ENCODE measurements around the gene KCNJ10. TPM values are rescaled to one million over a fixed set of nuclear protein-coding genes. Genes with fewer than 3 reads are reported as not detected.

Gene KCNJ10
- total RNA-seq, 1 donor from 2014 or later, result not detected

DNA sequence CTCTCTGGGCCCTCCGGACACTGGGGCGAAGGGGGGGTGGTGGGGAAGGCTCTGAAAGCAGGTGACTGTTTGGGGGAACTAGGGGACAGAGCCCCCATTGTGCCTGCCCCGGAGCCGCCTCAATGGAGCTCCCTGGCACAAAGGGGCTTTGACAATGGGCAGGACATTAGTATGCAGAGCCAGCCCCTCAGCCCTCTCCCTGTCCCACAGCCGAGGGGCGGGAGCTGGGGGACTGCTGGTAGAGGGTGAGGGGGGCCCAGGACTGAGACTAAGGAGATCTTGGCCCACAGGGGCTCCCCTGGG is 7.8 kb downstream of the KCNJ10 start:
- DNase-seq (peak; percentile 55), ATAC-seq (no peak)
- intact Hi-C loops (cut with DNase I), result no loop called here
- no peak overlapping the region for H3K27ac ChIP-seq
- peaks cover 11% of the 10 kb centered on the region for H3K27me3 ChIP-seq
- H3K36me3 ChIP-seq, result no peaks in the 10 kb centered on the region
- no peak overlapping the region for H3K4me3 ChIP-seq
- H3K9me3 ChIP-seq, result no peaks in the 10 kb centered on the region
- H3K4me1 ChIP-seq, result no peaks in the 10 kb centered on the region
- TF ChIP-seq, protein P1, sequence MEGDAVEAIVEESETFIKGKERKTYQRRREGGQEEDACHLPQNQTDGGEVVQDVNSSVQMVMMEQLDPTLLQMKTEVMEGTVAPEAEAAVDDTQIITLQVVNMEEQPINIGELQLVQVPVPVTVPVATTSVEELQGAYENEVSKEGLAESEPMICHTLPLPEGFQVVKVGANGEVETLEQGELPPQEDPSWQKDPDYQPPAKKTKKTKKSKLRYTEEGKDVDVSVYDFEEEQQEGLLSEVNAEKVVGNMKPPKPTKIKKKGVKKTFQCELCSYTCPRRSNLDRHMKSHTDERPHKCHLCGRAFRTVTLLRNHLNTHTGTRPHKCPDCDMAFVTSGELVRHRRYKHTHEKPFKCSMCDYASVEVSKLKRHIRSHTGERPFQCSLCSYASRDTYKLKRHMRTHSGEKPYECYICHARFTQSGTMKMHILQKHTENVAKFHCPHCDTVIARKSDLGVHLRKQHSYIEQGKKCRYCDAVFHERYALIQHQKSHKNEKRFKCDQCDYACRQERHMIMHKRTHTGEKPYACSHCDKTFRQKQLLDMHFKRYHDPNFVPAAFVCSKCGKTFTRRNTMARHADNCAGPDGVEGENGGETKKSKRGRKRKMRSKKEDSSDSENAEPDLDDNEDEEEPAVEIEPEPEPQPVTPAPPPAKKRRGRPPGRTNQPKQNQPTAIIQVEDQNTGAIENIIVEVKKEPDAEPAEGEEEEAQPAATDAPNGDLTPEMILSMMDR (IDR thresholded peaks at IDR 0.05), result no peak

DNA sequence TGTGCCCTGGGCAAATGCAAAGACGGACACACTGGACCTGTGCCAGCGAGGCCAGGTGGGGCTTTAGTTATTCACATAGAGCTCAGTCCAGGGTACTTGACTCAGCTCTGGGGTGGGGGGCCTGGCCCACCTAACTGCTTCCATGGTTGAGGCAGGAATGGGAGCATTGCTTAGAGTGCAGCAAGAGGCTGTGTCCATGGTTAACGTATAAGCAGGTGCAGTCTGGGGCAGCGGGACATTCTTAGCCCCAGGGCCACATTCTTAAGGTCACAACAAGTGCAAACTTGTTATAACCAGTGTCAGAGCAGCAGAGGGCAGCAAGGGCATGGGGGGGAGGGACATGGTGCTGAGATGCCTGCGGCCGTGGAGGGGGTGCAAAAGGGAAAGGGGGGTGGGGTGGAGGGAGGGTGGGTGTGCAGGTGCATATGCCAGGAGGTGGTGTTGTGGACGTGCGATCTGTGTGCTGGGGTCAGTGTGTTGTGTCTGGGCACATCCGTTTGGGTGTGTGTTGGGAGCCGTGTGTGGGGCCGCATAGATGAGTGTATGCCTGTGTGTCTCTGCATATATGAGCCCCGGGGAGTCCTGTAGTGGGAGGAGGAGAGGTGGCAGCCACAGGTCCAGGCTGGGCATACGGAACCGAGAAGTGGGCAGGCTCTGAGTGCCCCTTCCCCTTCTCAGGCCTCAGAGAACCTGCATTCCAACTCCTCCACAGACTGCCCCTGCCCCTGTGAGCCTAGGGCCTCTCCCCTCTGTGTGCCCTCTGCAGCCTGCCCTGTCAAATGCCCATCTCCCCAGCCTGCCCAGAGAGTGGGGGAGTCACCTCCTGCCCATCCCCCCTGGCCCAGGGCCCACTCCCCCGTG is 8.4 kb downstream of the KCNJ10 start:
- intact Hi-C loops (cut with DNase I), result no loop called here
- Histone ChIP-seq H3K27ac (no peak overlapping the region), H3K27me3 (peaks cover 11% of the 10 kb centered on the region), H3K4me3 (no peak overlapping the region), H3K36me3 (no peaks in the 10 kb centered on the region), H3K4me1 (no peaks in the 10 kb centered on the region), H3K9me3 (no peaks in the 10 kb centered on the region)
- ATAC-seq (peak; percentile 18), DNase-seq (peak; percentile 57)
- TF ChIP-seq, protein P1 (IDR thresholded peaks at IDR 0.05), result no peak

DNA sequence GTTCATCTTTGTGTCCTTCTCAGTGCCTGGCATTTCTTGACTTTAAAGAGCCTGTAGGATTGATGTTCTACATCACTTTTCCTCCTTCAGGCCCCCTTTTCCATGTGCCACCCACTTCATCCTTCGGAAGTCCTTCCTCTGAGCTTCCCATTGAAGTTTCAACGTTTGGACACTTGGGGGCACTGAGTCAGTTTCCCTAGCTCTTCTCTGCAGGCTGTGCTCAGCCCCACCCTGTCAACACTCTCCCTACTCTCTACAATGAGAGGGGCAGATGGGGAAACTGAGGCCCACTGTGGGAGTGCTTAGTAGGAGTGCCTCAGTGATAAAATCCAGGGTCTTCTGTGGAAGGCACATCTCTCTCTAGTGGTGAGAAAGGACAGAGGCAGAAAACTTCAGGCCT is 11.9 kb downstream of the KCNJ10 start:
- no peak overlapping the region for H3K4me3 ChIP-seq
- no peaks in the 10 kb centered on the region for H3K36me3 ChIP-seq
- H3K27me3 ChIP-seq, result peaks cover 27% of the 10 kb centered on the region
- H3K9me3 ChIP-seq, result no peaks in the 10 kb centered on the region
- intact Hi-C loops (cut with DNase I), result no loop called here
- TF ChIP-seq, protein P1 (IDR thresholded peaks at IDR 0.05), result peak; percentile 25
- peak; percentile 24 for ATAC-seq
- H3K4me1 ChIP-seq, result no peaks in the 10 kb centered on the region
- no peak for DNase-seq
- no peak overlapping the region for H3K27ac ChIP-seq

DNA sequence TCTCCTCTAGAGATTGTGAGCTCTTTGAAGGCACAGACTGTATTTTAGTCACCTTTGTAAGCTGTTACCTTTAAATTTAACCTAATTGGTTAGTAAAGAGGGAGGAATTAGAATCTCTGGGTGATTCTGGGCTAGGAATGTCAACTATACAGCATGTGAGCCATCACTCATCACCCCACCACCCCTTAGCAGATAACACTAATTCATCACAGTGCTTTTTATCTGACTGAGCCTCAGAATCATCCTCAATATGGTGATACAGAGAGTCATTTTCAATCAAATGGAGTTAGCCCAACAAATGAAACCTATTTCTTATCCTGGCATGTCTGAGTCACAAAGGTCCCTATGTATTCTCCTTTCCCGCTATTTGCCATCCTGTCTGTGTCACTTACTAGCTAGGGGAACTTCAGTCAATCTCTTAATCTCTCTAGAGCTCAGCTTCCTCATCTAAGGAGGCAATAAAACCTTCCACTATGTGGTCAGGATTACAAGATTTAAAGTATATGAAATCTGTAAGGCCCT is 13.3 kb downstream of the KCNJ10 start:
- ATAC-seq (no peak), DNase-seq (no peak)
- intact Hi-C loops (cut with DNase I), result no loop called here
- Histone ChIP-seq H3K27me3 (peaks cover 18% of the 10 kb centered on the region), H3K9me3 (no peaks in the 10 kb centered on the region), H3K27ac (no peak overlapping the region), H3K4me1 (no peaks in the 10 kb centered on the region), H3K4me3 (no peak overlapping the region), H3K36me3 (no peaks in the 10 kb centered on the region)
- TF ChIP-seq, protein P1 (IDR thresholded peaks at IDR 0.05), result no peak

DNA sequence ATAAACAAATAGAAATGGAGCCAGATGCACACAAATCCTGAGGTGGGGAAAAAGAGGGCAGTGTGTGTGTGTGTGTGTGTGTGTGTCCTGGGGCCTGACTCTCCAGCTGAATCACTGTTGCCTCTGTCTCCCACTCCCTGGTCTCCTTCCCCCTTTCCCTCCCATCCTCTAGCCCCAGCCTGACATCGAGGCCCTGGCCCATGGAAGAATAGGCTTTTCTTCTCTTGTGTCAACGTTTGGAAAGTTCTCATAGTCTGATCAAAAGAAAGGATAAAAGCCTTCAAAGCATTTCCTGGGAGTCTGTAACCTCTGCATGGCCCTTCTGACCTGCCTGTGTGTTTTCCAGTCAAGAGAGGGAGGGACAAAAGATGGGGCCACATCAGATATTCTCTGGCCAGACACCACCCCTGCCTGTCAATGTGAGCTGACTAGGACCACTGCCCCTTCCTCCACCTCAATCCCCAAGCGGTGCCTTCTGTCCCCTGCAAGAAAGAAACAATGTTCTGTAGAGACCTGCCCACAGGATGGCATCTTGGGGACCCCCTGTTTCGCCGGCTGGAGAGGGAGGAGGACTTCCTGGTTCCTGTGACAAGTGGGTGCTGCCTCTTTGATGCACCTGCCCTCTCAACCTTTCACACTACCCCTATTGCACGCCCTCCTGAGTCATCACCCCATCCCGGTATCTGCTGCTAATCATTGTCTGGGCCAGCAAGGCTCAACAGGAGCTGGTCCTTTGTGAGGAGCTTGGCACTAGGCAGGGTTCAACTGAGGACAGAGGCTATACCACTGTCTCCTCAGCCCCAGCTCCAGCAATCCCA is 16.2 kb downstream of the KCNJ10 start:
- intact Hi-C loops (cut with DNase I), result no loop called here
- Histone ChIP-seq H3K9me3 (no peaks in the 10 kb centered on the region), H3K4me1 (no peaks in the 10 kb centered on the region), H3K36me3 (no peaks in the 10 kb centered on the region), H3K27ac (no peak overlapping the region), H3K4me3 (no peak overlapping the region), H3K27me3 (peaks cover 18% of the 10 kb centered on the region)
- TF ChIP-seq, protein P1 (IDR thresholded peaks at IDR 0.05), result no peak
- ATAC-seq, result no peak
- DNase-seq, result no peak
